ENCODE data around the gene GP5. TPM values are rescaled to one million over a fixed set of nuclear protein-coding genes. Genes with fewer than 3 reads are reported as not detected.

GP5 gene
- total RNA-seq, 1 experiment from 2014 or later: not detected

DNA sequence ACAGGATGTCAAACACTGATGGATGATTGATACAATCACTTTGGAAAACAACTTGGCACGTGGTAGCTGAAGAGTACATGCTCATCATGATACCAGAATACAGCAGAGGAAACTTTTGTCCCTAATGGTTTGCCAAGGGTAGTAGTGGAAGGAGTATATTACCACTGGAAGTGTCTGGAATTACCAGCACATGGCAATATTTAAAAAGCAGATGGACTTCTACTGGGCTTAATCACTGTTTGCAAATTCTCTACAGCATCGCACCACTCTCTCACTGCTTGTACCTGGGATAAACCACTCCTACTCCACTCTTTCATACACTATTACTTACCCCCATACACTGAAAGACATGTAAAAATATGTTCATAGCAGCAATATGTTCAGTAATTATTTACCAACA lies 19.6 kb upstream of the GP5 start:
- Histone ChIP-seq H3K4me2 (ENCODE audit: insufficient read depth, insufficient read length, low read length) (no peak overlapping the region), H3K79me1 (ENCODE audit: insufficient read depth, low read depth, low read length, poor library complexity, severe bottlenecking) (no peaks in the 10 kb centered on the region), H3K56ac (ENCODE audit: insufficient read length, low read depth, low read length) (no peak overlapping the region), H3K9me3 (ENCODE audit: control insufficient read depth, low read depth, low read length) (no peaks in the 10 kb centered on the region), H3K27me3 (ENCODE audit: insufficient read depth, low read length) (no peaks in the 10 kb centered on the region), H4K20me1 (ENCODE audit: control insufficient read depth, insufficient read depth, insufficient read length) (no peaks in the 10 kb centered on the region), H3K27ac (ENCODE audit: insufficient read length, low read depth, low read length) (no peak overlapping the region), H4K91ac (ENCODE audit: insufficient read length, low read depth, low read length) (no peak overlapping the region), H2BK120ac (ENCODE audit: low read depth, low read length, poor library complexity, severe bottlenecking) (no peak overlapping the region), H2BK5ac (ENCODE audit: insufficient read length, low read length) (no peak overlapping the region), H4K8ac (replicated peaks; ENCODE audit: insufficient read length, low read depth, low read length) (no peak overlapping the region), H3K9ac (ENCODE audit: extremely low read depth, insufficient read length, low read length) (no peak overlapping the region), H3K23ac (ENCODE audit: insufficient read length, low read depth, low read length) (no peak overlapping the region), H3K14ac (ENCODE audit: insufficient read depth, low read length) (no peak overlapping the region), H2BK20ac (ENCODE audit: low read depth, low read length, poor library complexity, severe bottlenecking) (no peak overlapping the region), H3K18ac (ENCODE audit: insufficient read length, low read depth, low read length) (no peak overlapping the region), H4K5ac (ENCODE audit: insufficient read length, low read depth, low read length) (no peak overlapping the region), H2AFZ (ENCODE audit: low read length) (no peak overlapping the region), H3K23me2 (ENCODE audit: insufficient read length, low read depth, low read length, poor library complexity, severe bottlenecking) (no peaks in the 10 kb centered on the region), H3K4me1 (ENCODE audit: insufficient read depth, low read length) (no peaks in the 10 kb centered on the region), H3T11ph (ENCODE audit: low read length) (no peak overlapping the region), H2BK12ac (ENCODE audit: insufficient read length, low read depth, low read length) (no peak overlapping the region), H2AK5ac (ENCODE audit: insufficient read length, low read length) (no peak overlapping the region), H3K79me2 (ENCODE audit: insufficient read depth, low read length) (no peaks in the 10 kb centered on the region), H3K4ac (ENCODE audit: low read depth, low read length) (no peak overlapping the region), H2BK15ac (ENCODE audit: low read depth, low read length) (no peak overlapping the region)
- Mint-ChIP-seq H3K36me3 (ENCODE audit: insufficient read depth in 1 of 3, low read depth in 3 of 3) (peaks cover 5 to 34% (median 21%) of the 10 kb centered on the region in 3 experiments; a peak in 5 of 7 replicates), H3K9me3 (no peaks in the 10 kb centered on the region), H3K4me1 (no peaks in the 10 kb centered on the region), H3K27ac (no peak overlapping the region), H3K27me3 (ENCODE audit: low read depth) (no peaks in the 10 kb centered on the region), H3K4me3 (no peak overlapping the region)
- TF ChIP-seq, protein P1, sequence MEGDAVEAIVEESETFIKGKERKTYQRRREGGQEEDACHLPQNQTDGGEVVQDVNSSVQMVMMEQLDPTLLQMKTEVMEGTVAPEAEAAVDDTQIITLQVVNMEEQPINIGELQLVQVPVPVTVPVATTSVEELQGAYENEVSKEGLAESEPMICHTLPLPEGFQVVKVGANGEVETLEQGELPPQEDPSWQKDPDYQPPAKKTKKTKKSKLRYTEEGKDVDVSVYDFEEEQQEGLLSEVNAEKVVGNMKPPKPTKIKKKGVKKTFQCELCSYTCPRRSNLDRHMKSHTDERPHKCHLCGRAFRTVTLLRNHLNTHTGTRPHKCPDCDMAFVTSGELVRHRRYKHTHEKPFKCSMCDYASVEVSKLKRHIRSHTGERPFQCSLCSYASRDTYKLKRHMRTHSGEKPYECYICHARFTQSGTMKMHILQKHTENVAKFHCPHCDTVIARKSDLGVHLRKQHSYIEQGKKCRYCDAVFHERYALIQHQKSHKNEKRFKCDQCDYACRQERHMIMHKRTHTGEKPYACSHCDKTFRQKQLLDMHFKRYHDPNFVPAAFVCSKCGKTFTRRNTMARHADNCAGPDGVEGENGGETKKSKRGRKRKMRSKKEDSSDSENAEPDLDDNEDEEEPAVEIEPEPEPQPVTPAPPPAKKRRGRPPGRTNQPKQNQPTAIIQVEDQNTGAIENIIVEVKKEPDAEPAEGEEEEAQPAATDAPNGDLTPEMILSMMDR (conservative IDR thresholded peaks at IDR 0.05): no peak
- no peak for DNase-seq
- no CpG with 5 or more reads among the region's 2 CpGs for WGBS (ENCODE audit: extremely low coverage, insufficient read length, low lambda C conversion rate)

Data from H9 (cell line).